ENCODE measurements around the gene AOPEP.

The AOPEP gene

DNA sequence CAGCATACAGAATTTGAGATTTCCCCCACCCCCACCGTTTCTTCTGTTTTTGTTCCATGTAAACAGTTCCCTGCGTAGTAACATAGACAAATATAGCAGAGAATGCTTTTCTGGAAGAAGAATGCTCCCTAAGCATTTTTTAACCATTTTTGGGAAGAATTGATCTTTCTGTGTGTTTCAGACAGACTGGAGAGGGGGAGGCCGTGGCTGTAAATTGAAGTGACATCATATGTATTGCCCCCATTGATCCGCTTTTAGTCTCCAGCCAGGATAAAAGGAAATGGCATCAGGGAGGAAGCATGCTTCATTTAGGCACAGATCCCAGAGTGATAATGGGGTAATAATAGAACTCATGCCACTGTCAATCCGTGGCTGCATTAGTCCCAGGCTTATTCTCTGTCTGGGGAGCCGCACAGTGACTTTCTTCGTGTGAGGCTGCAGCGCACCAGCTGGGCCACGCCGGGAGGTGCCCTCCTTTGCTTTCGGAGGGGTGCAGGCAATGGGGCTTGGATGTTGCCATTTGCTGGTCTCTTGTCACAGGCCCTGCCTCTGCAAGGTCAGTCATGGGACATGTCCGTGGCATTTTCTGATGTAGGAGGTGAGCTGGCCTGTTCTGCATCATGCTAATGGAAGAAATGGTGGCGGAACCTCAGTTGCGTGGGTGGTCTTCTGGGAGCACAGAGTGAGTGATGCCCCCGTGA is 329.5 kb downstream of the AOPEP start:
- Histone ChIP-seq H3K27ac (ENCODE audit: low read length) (peak overlapping the region; percentile 82), H3K4me3 (ENCODE audit: low read depth in 1 of 2, low read length in 2 of 2) (peak overlapping the region; percentile 31 to 50), H3K36me3 (ENCODE audit: control insufficient read depth in 1 of 2, insufficient read depth in 2 of 2, low read length in 2 of 2) (peaks cover 0 to 5% of the 10 kb centered on the region in 2 donors)

DNA sequence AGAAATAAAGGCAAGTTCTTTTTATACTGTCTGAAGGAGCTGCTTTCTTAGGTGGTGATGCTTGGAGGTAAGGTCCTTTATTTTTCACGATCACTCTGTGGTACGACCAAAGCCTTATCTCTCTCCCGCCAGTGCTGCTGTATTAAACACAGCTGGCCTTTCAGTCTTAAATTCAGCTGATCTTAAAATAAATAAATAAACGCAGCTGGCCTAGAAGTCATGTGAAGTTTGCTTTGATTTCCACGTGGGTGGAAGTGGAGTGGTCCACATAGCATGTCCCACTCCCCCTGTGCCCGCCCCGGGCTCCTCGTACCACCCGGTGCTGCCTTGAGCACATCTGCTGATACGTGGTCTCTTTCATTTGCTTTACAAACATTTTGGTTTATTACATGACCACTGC is 330.6 kb downstream of the AOPEP start:
- H3K27ac ChIP-seq (ENCODE audit: low read length) = peak overlapping the region; percentile 59
- H3K4me3 ChIP-seq (ENCODE audit: low read depth in 1 of 2, low read length in 2 of 2) = peak overlapping the region; percentile 31 to 50
- H3K27me3 ChIP-seq (ENCODE audit: low read depth, low read length) = no peaks in the 10 kb centered on the region
- H3K36me3 ChIP-seq (ENCODE audit: control insufficient read depth in 1 of 2, insufficient read depth in 2 of 2, low read length in 2 of 2) = peaks cover under 1 to 5% of the 10 kb centered on the region in 2 donors
- H3K4me1 ChIP-seq (ENCODE audit: control insufficient read depth in 1 of 2, insufficient read depth in 2 of 2, low read length in 2 of 2) = peaks cover 18 to 90% of the 10 kb centered on the region in 2 donors
- no peaks in the 10 kb centered on the region for H3K9me3 ChIP-seq (ENCODE audit: control insufficient read depth in 1 of 2, low read length in 2 of 2)

More for the DNA sequence above, 329.5 kb downstream of the AOPEP start:
- Histone ChIP-seq H3K9me3 (ENCODE audit: control insufficient read depth in 1 of 2, low read length in 2 of 2) (no peaks in the 10 kb centered on the region), H3K4me1 (ENCODE audit: control insufficient read depth in 1 of 2, insufficient read depth in 2 of 2, low read length in 2 of 2) (peaks cover 18 to 87% of the 10 kb centered on the region in 2 donors), H3K27me3 (ENCODE audit: low read depth, low read length) (no peaks in the 10 kb centered on the region)

DNA sequence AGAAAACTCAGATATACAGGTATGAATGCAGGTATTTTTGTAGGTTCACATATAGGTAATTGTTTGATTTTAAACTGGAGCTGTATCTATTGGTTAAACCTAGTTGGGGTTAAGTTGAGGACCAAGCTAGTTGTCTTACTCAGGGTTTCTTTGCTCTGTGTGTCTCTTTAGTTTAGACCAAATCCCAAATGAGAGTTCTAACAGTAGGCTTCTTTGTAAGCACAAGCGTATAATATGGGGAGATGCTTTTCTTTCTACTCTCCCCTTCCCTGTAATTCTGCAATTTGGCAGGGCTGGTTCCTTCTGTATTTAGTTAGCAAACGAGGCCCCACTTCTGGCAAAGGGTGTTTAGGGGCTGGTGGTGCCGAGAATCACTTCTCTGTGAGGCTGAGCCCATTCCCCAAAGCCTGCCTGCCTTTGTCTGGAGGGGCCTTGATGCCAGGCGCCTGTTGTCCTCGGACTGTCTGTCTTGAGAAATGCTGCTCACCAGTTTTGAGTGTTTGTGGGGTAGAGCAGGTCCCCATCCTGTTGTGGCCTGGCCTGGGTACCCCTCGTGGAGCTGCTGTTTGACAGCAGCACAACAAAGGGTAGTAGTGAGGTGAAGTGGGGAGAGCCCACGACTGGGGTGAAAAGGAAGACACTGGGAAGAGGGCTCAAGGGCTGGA is 331.8 kb downstream of the AOPEP start:
- Histone ChIP-seq H3K27ac (ENCODE audit: low read length) (peak overlapping the region; percentile 59), H3K4me3 (ENCODE audit: low read depth in 1 of 2, low read length in 2 of 2) (peak overlapping the region; percentile 31 to 50), H3K4me1 (ENCODE audit: control insufficient read depth in 1 of 2, insufficient read depth in 2 of 2, low read length in 2 of 2) (peaks cover 22 to 91% of the 10 kb centered on the region in 2 donors), H3K9me3 (ENCODE audit: control insufficient read depth in 1 of 2, low read length in 2 of 2) (no peaks in the 10 kb centered on the region), H3K27me3 (ENCODE audit: low read depth, low read length) (no peaks in the 10 kb centered on the region), H3K36me3 (ENCODE audit: control insufficient read depth in 1 of 2, insufficient read depth in 2 of 2, low read length in 2 of 2) (peaks cover 6 to 10% of the 10 kb centered on the region in 2 donors)

GRCh38 chr9:95058795-95059386 is 332.4 kb downstream of the AOPEP start:
- Histone ChIP-seq H3K9me3 (ENCODE audit: control insufficient read depth in 1 of 2, low read length in 2 of 2) (no peaks in the 10 kb centered on the region), H3K27me3 (ENCODE audit: low read depth, low read length) (no peaks in the 10 kb centered on the region), H3K4me3 (ENCODE audit: low read depth in 1 of 2, low read length in 2 of 2) (peak overlapping the region; percentile 31 to 50), H3K4me1 (ENCODE audit: control insufficient read depth in 1 of 2, insufficient read depth in 2 of 2, low read length in 2 of 2) (peaks cover 26 to 97% of the 10 kb centered on the region in 2 donors), H3K36me3 (ENCODE audit: control insufficient read depth in 1 of 2, insufficient read depth in 2 of 2, low read length in 2 of 2) (peaks cover 10 to 13% of the 10 kb centered on the region in 2 donors), H3K27ac (ENCODE audit: low read length) (peak overlapping the region; percentile 59)

- Histone ChIP-seq H3K27me3 (ENCODE audit: low read depth, low read length) (no peaks in the 10 kb centered on the region), H3K4me1 (ENCODE audit: control insufficient read depth in 1 of 2, insufficient read depth in 2 of 2, low read length in 2 of 2) (peaks cover 30 to 88% of the 10 kb centered on the region in 2 donors), H3K9me3 (ENCODE audit: control insufficient read depth in 1 of 2, low read length in 2 of 2) (no peaks in the 10 kb centered on the region), H3K36me3 (ENCODE audit: control insufficient read depth in 1 of 2, insufficient read depth in 2 of 2, low read length in 2 of 2) (peaks cover 10 to 14% of the 10 kb centered on the region in 2 donors), H3K27ac (ENCODE audit: low read length) (peak overlapping the region; percentile 43), H3K4me3 (ENCODE audit: low read depth in 1 of 2, low read length in 2 of 2) (no peak overlapping the region)
Observed at GRCh38 chr9:95060234-95060633, 333.7 kb downstream of the AOPEP start.

DNA sequence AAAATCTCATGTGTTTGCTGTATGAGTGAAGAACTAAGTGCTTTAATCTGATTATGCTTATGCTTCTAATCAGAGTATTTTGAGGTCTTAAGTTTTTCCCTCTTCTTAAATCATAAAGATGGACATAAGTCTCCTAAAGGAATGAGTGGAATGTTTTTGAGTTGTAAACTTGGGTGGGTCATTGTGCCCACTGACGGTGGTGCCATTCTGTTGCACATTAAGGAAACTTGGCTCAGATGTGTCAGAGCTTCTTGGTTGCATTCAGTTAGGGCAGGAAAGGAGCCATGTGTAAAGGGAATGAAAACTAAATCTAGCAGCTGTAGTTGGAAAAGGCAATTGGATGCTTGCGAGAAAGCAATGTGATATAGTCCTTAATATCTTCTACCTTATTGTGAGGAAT is 334.4 kb downstream of the AOPEP start:
- H3K27me3 ChIP-seq (ENCODE audit: low read depth, low read length) = no peaks in the 10 kb centered on the region
- H3K4me3 ChIP-seq (ENCODE audit: low read depth in 1 of 2, low read length in 2 of 2) = no peak overlapping the region
- peaks cover 32 to 91% of the 10 kb centered on the region in 2 donors for H3K4me1 ChIP-seq (ENCODE audit: control insufficient read depth in 1 of 2, insufficient read depth in 2 of 2, low read length in 2 of 2)
- H3K36me3 ChIP-seq (ENCODE audit: control insufficient read depth in 1 of 2, insufficient read depth in 2 of 2, low read length in 2 of 2) = peaks cover 10 to 14% of the 10 kb centered on the region in 2 donors
- H3K27ac ChIP-seq (ENCODE audit: low read length) = no peak overlapping the region
- no peaks in the 10 kb centered on the region for H3K9me3 ChIP-seq (ENCODE audit: control insufficient read depth in 1 of 2, low read length in 2 of 2)

GRCh38 chr9:95061916-95062595 is 335.6 kb downstream of the AOPEP start:
- Histone ChIP-seq H3K4me3 (ENCODE audit: low read depth in 1 of 2, low read length in 2 of 2) (peak overlapping the region in 1 of 2 donors; percentile 22), H3K4me1 (ENCODE audit: control insufficient read depth in 1 of 2, insufficient read depth in 2 of 2, low read length in 2 of 2) (peaks cover 28 to 91% of the 10 kb centered on the region in 2 donors), H3K9me3 (ENCODE audit: control insufficient read depth in 1 of 2, low read length in 2 of 2) (no peaks in the 10 kb centered on the region), H3K27me3 (ENCODE audit: low read depth, low read length) (no peaks in the 10 kb centered on the region), H3K36me3 (ENCODE audit: control insufficient read depth in 1 of 2, insufficient read depth in 2 of 2, low read length in 2 of 2) (peaks cover 10 to 14% of the 10 kb centered on the region in 2 donors), H3K27ac (ENCODE audit: low read length) (no peak overlapping the region)

GRCh38 chr9:95062596-95063065 is 336.1 kb downstream of the AOPEP start:
- Histone ChIP-seq H3K36me3 (ENCODE audit: control insufficient read depth in 1 of 2, insufficient read depth in 2 of 2, low read length in 2 of 2) (peaks cover 10 to 14% of the 10 kb centered on the region in 2 donors), H3K4me3 (ENCODE audit: low read depth in 1 of 2, low read length in 2 of 2) (no peak overlapping the region), H3K27me3 (ENCODE audit: low read depth, low read length) (no peaks in the 10 kb centered on the region), H3K4me1 (ENCODE audit: control insufficient read depth in 1 of 2, insufficient read depth in 2 of 2, low read length in 2 of 2) (peaks cover 28 to 89% of the 10 kb centered on the region in 2 donors), H3K9me3 (ENCODE audit: control insufficient read depth in 1 of 2, low read length in 2 of 2) (no peaks in the 10 kb centered on the region), H3K27ac (ENCODE audit: low read length) (no peak overlapping the region)

- Histone ChIP-seq H3K4me3 (ENCODE audit: low read depth in 1 of 2, low read length in 2 of 2) (no peak overlapping the region), H3K27me3 (ENCODE audit: low read depth, low read length) (no peaks in the 10 kb centered on the region), H3K27ac (ENCODE audit: low read length) (no peak overlapping the region), H3K9me3 (ENCODE audit: control insufficient read depth in 1 of 2, low read length in 2 of 2) (no peaks in the 10 kb centered on the region), H3K36me3 (ENCODE audit: control insufficient read depth in 1 of 2, insufficient read depth in 2 of 2, low read length in 2 of 2) (peaks cover 10 to 14% of the 10 kb centered on the region in 2 donors), H3K4me1 (ENCODE audit: control insufficient read depth in 1 of 2, insufficient read depth in 2 of 2, low read length in 2 of 2) (peaks cover 28 to 83% of the 10 kb centered on the region in 2 donors)
Observed at GRCh38 chr9:95063300-95063699, 336.8 kb downstream of the AOPEP start.

DNA sequence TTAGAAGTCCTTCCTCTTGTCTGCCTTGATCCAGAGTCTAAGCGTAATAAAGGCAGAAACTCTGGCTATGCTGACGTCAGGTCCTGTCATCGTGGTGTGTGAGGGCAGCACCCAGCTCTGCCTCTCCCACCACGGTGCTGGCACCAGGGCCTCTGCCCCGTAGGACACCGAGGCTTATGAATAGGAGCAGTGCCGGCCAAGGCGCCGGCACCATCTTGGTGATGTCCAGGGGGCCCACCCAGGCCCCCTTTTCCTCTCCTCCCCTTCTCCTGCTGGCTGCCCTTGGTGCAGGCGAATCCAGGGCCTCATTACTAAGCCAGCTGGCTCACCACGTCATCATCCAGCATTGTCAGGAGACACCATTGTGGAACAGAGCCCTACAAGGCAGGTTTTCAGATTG is 338.7 kb downstream of the AOPEP start:
- Histone ChIP-seq H3K27me3 (ENCODE audit: low read depth, low read length) (no peaks in the 10 kb centered on the region), H3K9me3 (ENCODE audit: control insufficient read depth in 1 of 2, low read length in 2 of 2) (no peaks in the 10 kb centered on the region), H3K27ac (ENCODE audit: low read length) (peak overlapping the region; percentile 87), H3K4me1 (ENCODE audit: control insufficient read depth in 1 of 2, insufficient read depth in 2 of 2, low read length in 2 of 2) (peaks cover 28 to 79% of the 10 kb centered on the region in 2 donors), H3K4me3 (ENCODE audit: low read depth in 1 of 2, low read length in 2 of 2) (peak overlapping the region in 1 of 2 donors; percentile 15), H3K36me3 (ENCODE audit: control insufficient read depth in 1 of 2, insufficient read depth in 2 of 2, low read length in 2 of 2) (peaks cover 10 to 14% of the 10 kb centered on the region in 2 donors)

DNA sequence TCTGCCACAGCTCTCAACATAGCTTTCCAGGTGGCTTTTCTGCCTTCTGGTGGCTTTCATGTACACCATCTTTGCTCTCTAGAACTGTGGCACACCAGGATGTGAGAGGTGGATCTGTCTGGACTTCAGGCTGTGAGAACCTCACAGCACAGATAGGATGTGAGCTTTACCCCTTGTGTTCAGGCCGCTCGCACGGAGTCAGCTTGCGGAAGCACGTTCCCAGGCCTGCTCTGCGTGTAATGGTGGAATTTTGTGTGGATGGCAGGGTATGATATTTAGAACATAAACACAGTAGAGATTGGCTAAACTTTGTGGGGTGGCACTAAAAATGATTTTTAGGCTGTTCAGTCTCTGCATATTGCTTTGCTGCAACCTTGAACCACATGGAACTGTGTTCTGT is 340.6 kb downstream of the AOPEP start:
- no peaks in the 10 kb centered on the region for H3K27me3 ChIP-seq (ENCODE audit: low read depth, low read length)
- H3K27ac ChIP-seq (ENCODE audit: low read length) = peak overlapping the region; percentile 87
- peaks cover 10 to 15% of the 10 kb centered on the region in 2 donors for H3K36me3 ChIP-seq (ENCODE audit: control insufficient read depth in 1 of 2, insufficient read depth in 2 of 2, low read length in 2 of 2)
- no peak overlapping the region for H3K4me3 ChIP-seq (ENCODE audit: low read depth in 1 of 2, low read length in 2 of 2)
- peaks cover 24 to 79% of the 10 kb centered on the region in 2 donors for H3K4me1 ChIP-seq (ENCODE audit: control insufficient read depth in 1 of 2, insufficient read depth in 2 of 2, low read length in 2 of 2)
- H3K9me3 ChIP-seq (ENCODE audit: control insufficient read depth in 1 of 2, low read length in 2 of 2) = no peaks in the 10 kb centered on the region
